Measurements from ENCODE around the gene SLX9. TPM values are rescaled to one million over a fixed set of nuclear protein-coding genes. Genes with fewer than 3 reads are reported as not detected.

SLX9 gene
- total RNA-seq, 1 donor from 2014 or later, result 8.3 TPM

GRCh38 chr21:44984792-44985440 is 45.1 kb downstream of the SLX9 start:
- Histone ChIP-seq H3K27me3 (no peaks in the 10 kb centered on the region), H3K4me3 (no peak overlapping the region), H3K9me3 (no peaks in the 10 kb centered on the region), H3K36me3 (no peaks in the 10 kb centered on the region), H3K27ac (no peak overlapping the region), H3K4me1 (no peaks in the 10 kb centered on the region)
- no peak for DNase-seq (ENCODE audit: extremely low spot score in 2 of 2)
- intact Hi-C loops (cut with DNase I), result no loop called here
- TF ChIP-seq POLR2A (IDR thresholded peaks at IDR 0.05), result no peak
- TF ChIP-seq CTCF (IDR thresholded peaks at IDR 0.05), result no peak
- no peak for TF ChIP-seq POLR2AphosphoS5 (IDR thresholded peaks at IDR 0.05; ENCODE audit: insufficient read depth in 1 of 2, low read depth in 1 of 2)

GRCh38 chr21:44985441-44986401 is 45.9 kb downstream of the SLX9 start:
- Histone ChIP-seq H3K36me3 (no peaks in the 10 kb centered on the region), H3K9me3 (no peaks in the 10 kb centered on the region), H3K4me1 (no peaks in the 10 kb centered on the region), H3K27me3 (no peaks in the 10 kb centered on the region), H3K27ac (no peak overlapping the region), H3K4me3 (no peak overlapping the region)
- intact Hi-C loops (cut with DNase I), result no loop called here
- DNase-seq (ENCODE audit: extremely low spot score in 2 of 2), result no peak
- no peak for TF ChIP-seq CTCF (IDR thresholded peaks at IDR 0.05)
- no peak for TF ChIP-seq POLR2AphosphoS5 (IDR thresholded peaks at IDR 0.05; ENCODE audit: insufficient read depth in 1 of 2, low read depth in 1 of 2)
- no peak for TF ChIP-seq POLR2A (IDR thresholded peaks at IDR 0.05)

GRCh38 chr21:44986471-44987291 is 46.9 kb downstream of the SLX9 start:
- H3K4me3 ChIP-seq, result no peak overlapping the region
- H3K36me3 ChIP-seq, result no peaks in the 10 kb centered on the region
- H3K9me3 ChIP-seq, result no peaks in the 10 kb centered on the region
- H3K27me3 ChIP-seq, result no peaks in the 10 kb centered on the region
- no peak overlapping the region for H3K27ac ChIP-seq
- intact Hi-C loops (cut with DNase I), result no loop called here
- no peaks in the 10 kb centered on the region for H3K4me1 ChIP-seq
- no peak for DNase-seq (ENCODE audit: extremely low spot score in 2 of 2)
- TF ChIP-seq CTCF (IDR thresholded peaks at IDR 0.05) (no peak), POLR2AphosphoS5 (IDR thresholded peaks at IDR 0.05; ENCODE audit: insufficient read depth in 1 of 2, low read depth in 1 of 2) (no peak), POLR2A (IDR thresholded peaks at IDR 0.05) (no peak)

- TF ChIP-seq POLR2AphosphoS5 (IDR thresholded peaks at IDR 0.05; ENCODE audit: insufficient read depth in 1 of 2, low read depth in 1 of 2) (no peak), POLR2A (IDR thresholded peaks at IDR 0.05) (no peak), CTCF (IDR thresholded peaks at IDR 0.05) (no peak)
- intact Hi-C loops (cut with DNase I), result no loop called here
- no peak overlapping the region for H3K27ac ChIP-seq
- no peak overlapping the region for H3K4me3 ChIP-seq
- no peaks in the 10 kb centered on the region for H3K4me1 ChIP-seq
- no peak for DNase-seq (ENCODE audit: extremely low spot score in 2 of 2)
- no peaks in the 10 kb centered on the region for H3K9me3 ChIP-seq
- no peaks in the 10 kb centered on the region for H3K36me3 ChIP-seq
- no peaks in the 10 kb centered on the region for H3K27me3 ChIP-seq
Observed at GRCh38 chr21:44987301-44987885, 47.6 kb downstream of the SLX9 start.
